Gastrocnemius medialis (tissue), 4 donors: ENCODE data around the gene SERPINE1.

Experiments
- CTCF ChIP-seq, 5 experiments: fragments of 450-650 bp in 3 of 5; fragments of 200-600 bp in 2 of 5; sonication (generic) in 2 of 5; IDR thresholded peaks in 4 of 5; conservative IDR thresholded peaks in 1 of 5; 1 replicate in 4 of 5; 2 replicates in 1 of 5; pipeline ENCODE4 v1.5.1; 2016 to 2019; ENCODE audit warnings: antibody characterized with exemption in 5 of 5, mild to moderate bottlenecking in 3 of 5, moderate library complexity in 3 of 5
- POLR2A ChIP-seq, 2 donors: fragments of 450-650 bp; IDR thresholded peaks; one replicate each; pipeline ENCODE4 v1.6.1; 2017; ENCODE audit warnings: antibody characterized with exemption in 2 of 2, mild to moderate bottlenecking in 2 of 2, moderate library complexity in 2 of 2

GRCh38 chr7:101094791-101095375 is 32.0 kb upstream of the SERPINE1 start:
- TF ChIP-seq CTCF (IDR thresholded peaks at IDR 0.05 in 4 of 5, conservative IDR thresholded peaks at IDR 0.05 in 1 of 5) (peak; percentile 24 to 69 (median 58)), POLR2A (IDR thresholded peaks at IDR 0.05) (no peak)
